GM23338 (cell line): ENCODE measurements around the gene RPL31. TPM values are rescaled to one million over a fixed set of nuclear protein-coding genes. Genes with fewer than 3 reads are reported as not detected.

Source experiments
- ATAC-seq: fragments of 200-7000 bp; cut with Tn5 transposase; 3 replicates; pipeline ENCODE4 v1.9.1; 2020
- DNase-seq: peaks from one replicate; pipeline ENCODE4 v3.0.0-alpha.2; 2015; ENCODE audit warnings: low spot score
- H2AFZ ChIP-seq: fragments of 200-600 bp; sonication (generic); 2 replicates; pipeline ENCODE4 v1.8.0; 2016; ENCODE audit warnings: antibody characterized with exemption, mild to moderate bottlenecking, moderate library complexity
- H3F3A ChIP-seq: fragments of 200-600 bp; sonication (generic); replicated peaks from 2 replicates; pipeline ENCODE4 v1.8.0; 2017; ENCODE audit warnings: antibody characterized with exemption, mixed run types, low read depth
- H3K27ac ChIP-seq: fragments of 200-600 bp; sonication (generic); 2 replicates; pipeline ENCODE4 v1.6.1; 2016; ENCODE audit warnings: low read depth
- H3K27me3 ChIP-seq: fragments of 200-600 bp; sonication (generic); 2 replicates; pipeline ENCODE4 v1.8.0; 2016; ENCODE audit warnings: mild to moderate bottlenecking, mixed run types, moderate library complexity; ENCODE audit not compliant: insufficient read depth
- H3K36me3 ChIP-seq: fragments of 200-600 bp; sonication (generic); 2 replicates; pipeline ENCODE4 v1.8.0; 2016; ENCODE audit warnings: mild to moderate bottlenecking; ENCODE audit not compliant: insufficient read depth
- H3K4me1 ChIP-seq: fragments of 200-600 bp; sonication (generic); 2 replicates; pipeline ENCODE4 v1.8.0; 2016; ENCODE audit warnings: mild to moderate bottlenecking, moderate library complexity; ENCODE audit not compliant: insufficient read depth
- H3K4me2 ChIP-seq: fragments of 200-600 bp; sonication (generic); 2 replicates; pipeline ENCODE4 v1.7.1; 2017; ENCODE audit warnings: mixed run types
- H3K4me3 ChIP-seq: fragments of 200-600 bp; sonication (generic); 2 replicates; pipeline ENCODE4 v1.6.1; 2016; ENCODE audit warnings: mixed run types
- H3K79me2 ChIP-seq: fragments of 200-600 bp; sonication (generic); replicated peaks from 2 replicates; pipeline ENCODE4 v1.8.0; 2017; ENCODE audit warnings: mild to moderate bottlenecking; ENCODE audit not compliant: insufficient read depth
- H3K9me2 ChIP-seq: fragments of 200-600 bp; sonication (generic); 2 replicates; pipeline ENCODE4 v1.8.0; 2017; ENCODE audit not compliant: insufficient read depth
- H4K20me1 ChIP-seq: fragments of 200-600 bp; sonication (generic); replicated peaks from 2 replicates; pipeline ENCODE4 v1.8.0; 2017; ENCODE audit warnings: mild to moderate bottlenecking; ENCODE audit not compliant: insufficient read depth
- H3K27ac Mint-ChIP-seq: 2 replicates; pipeline ENCODE4 v1.8.0; 2020; ENCODE audit warnings: inconsistent platforms, mild to moderate bottlenecking, moderate library complexity, mixed read lengths
- H3K27me3 Mint-ChIP-seq: 3 replicates; pipeline ENCODE4 v1.8.0; 2022; ENCODE audit warnings: low read depth, mild to moderate bottlenecking, moderate library complexity, mixed read lengths, inconsistent platforms; ENCODE audit not compliant: insufficient read depth, poor library complexity
- H3K36me3 Mint-ChIP-seq: 3 replicates; pipeline ENCODE4 v1.8.0; 2021; ENCODE audit warnings: low read depth, mild to moderate bottlenecking, inconsistent platforms, moderate library complexity, mixed read lengths
- H3K4me1 Mint-ChIP-seq: 3 replicates; pipeline ENCODE4 v1.8.0; 2020; ENCODE audit warnings: mild to moderate bottlenecking, inconsistent platforms, mixed read lengths
- H3K4me3 Mint-ChIP-seq: 3 replicates; pipeline ENCODE4 v1.8.0; 2021; ENCODE audit warnings: moderate library complexity, mild to moderate bottlenecking, inconsistent platforms, mixed read lengths
- H3K9me3 Mint-ChIP-seq: 3 replicates; pipeline ENCODE4 v1.8.0; 2020; ENCODE audit warnings: moderate library complexity, mild to moderate bottlenecking, inconsistent platforms, mixed read lengths
- CREB1 ChIP-seq: fragments of 250-450 bp; sonication (Bioruptor Pico); IDR thresholded peaks from 2 replicates; pipeline ENCODE4 v1.5.0; 2020; ENCODE audit warnings: low read depth, mild to moderate bottlenecking, moderate library complexity
- CTCF ChIP-seq, 2 experiments: fragments of 200-600 bp in 1 of 2; sonication (generic) in 1 of 2; conservative IDR thresholded peaks; 2 replicates each; pipeline versions ENCODE4 v1.5.1 to v1.6.1; 2016 to 2017; ENCODE audit warnings: antibody characterized with exemption in 2 of 2, low read depth in 2 of 2, mild to moderate bottlenecking in 2 of 2, moderate library complexity in 1 of 2
- ETS1 ChIP-seq: IDR thresholded peaks from 2 replicates; pipeline ENCODE4 v1.6.1; 2016; ENCODE audit warnings: antibody characterized with exemption
- EZH2 ChIP-seq: fragments of 200-600 bp; sonication (generic); IDR thresholded peaks from one replicate; pipeline ENCODE4 v1.8.0; 2017; ENCODE audit warnings: antibody characterized with exemption, mild to moderate bottlenecking, low read depth; ENCODE audit not compliant: unreplicated experiment
- EZH2phosphoT487 ChIP-seq: fragments of 200-600 bp; sonication (generic); IDR thresholded peaks from one replicate; pipeline ENCODE4 v1.8.1; 2018; ENCODE audit warnings: antibody characterized with exemption; ENCODE audit not compliant: unreplicated experiment
- JUNB ChIP-seq: IDR thresholded peaks from one replicate; pipeline ENCODE4 v1.6.1; 2016; ENCODE audit warnings: antibody characterized with exemption; ENCODE audit not compliant: unreplicated experiment
- NANOG ChIP-seq: IDR thresholded peaks from 2 replicates; pipeline ENCODE4 v1.6.1; 2016; ENCODE audit warnings: antibody characterized with exemption, borderline replicate concordance
- POLR2AphosphoS5 ChIP-seq: IDR thresholded peaks from 2 replicates; pipeline ENCODE4 v1.6.1; 2016; ENCODE audit warnings: antibody characterized with exemption, low read depth
- REST ChIP-seq: IDR thresholded peaks from one replicate; pipeline ENCODE4 v1.6.1; 2018; ENCODE audit warnings: antibody characterized with exemption; ENCODE audit not compliant: unreplicated experiment
- STAT1 ChIP-seq: IDR thresholded peaks from one replicate; pipeline ENCODE4 v1.6.1; 2016; ENCODE audit warnings: antibody characterized with exemption; ENCODE audit not compliant: unreplicated experiment
- ZNF114 ChIP-seq: fragments of 250-450 bp; sonication (Bioruptor Pico); IDR thresholded peaks from 2 replicates; pipeline ENCODE4 v1.5.0; 2020; ENCODE audit warnings: mild to moderate bottlenecking, moderate library complexity
- ZNF331 ChIP-seq: fragments of 250-450 bp; sonication (Bioruptor Pico); IDR thresholded peaks from 2 replicates; pipeline ENCODE4 v1.5.0; 2020; ENCODE audit warnings: low read depth, mild to moderate bottlenecking, moderate library complexity
- polyA plus RNA-seq: library from polyadenylated mRNA; unstranded; fragments of >200 nt; fragmentation: Nextera tagmentation; extraction: Ambion mirVana; gene quantifications from 2 replicates; pipeline ENCODE4 v1.2.1, GENCODE V29; 2016
- total RNA-seq: library from RNA; depleted of rRNA; stranded (reverse); fragments of >200 nt; shearing (Covaris generic); gene quantifications from 2 replicates; pipeline ENCODE4 v1.2.3, GENCODE V29; 2014

The RPL31 gene
- total and polyA plus RNA-seq, 2 experiments from 2014 or later = 819 to 3,213 TPM

- ATAC-seq (no peak), DNase-seq (no peak)
- Histone ChIP-seq H2AFZ (no peak overlapping the region), H4K20me1 (no peaks in the 10 kb centered on the region), H3K4me3 (no peak overlapping the region), H3K27me3 (0 out of 2 replicates have a peak, but pooled peaks cover 4% of the 10 kb centered on the region), H3K27ac (no peak overlapping the region), H3K4me1 (no peaks in the 10 kb centered on the region), H3K36me3 (peaks cover under 1% of the 10 kb centered on the region; the same call in 1 of the 2 replicates), H3K79me2 (peaks cover 6% of the 10 kb centered on the region), H3K9me2 (no peaks in the 10 kb centered on the region), H3K4me2 (no peak overlapping the region), H3F3A (no peaks in the 10 kb centered on the region)
- Mint-ChIP-seq H3K27me3 (peaks cover 9% of the 10 kb centered on the region), H3K9me3 (peaks cover 2% of the 10 kb centered on the region; the same call in 2 of the 3 replicates), H3K4me1 (peaks cover 2% of the 10 kb centered on the region; the same call in 2 of the 3 replicates), H3K4me3 (no peak overlapping the region), H3K27ac (no peak overlapping the region), H3K36me3 (peaks cover 3% of the 10 kb centered on the region)
- TF ChIP-seq EZH2phosphoT487 (no peak), NANOG (no peak), CTCF (conservative IDR thresholded peaks at IDR 0.05; ENCODE audit: low read depth in 2 of 2) (no peak)
Observed at GRCh38 chr2:100997509-100998234, 4.4 kb upstream of the RPL31 start.

GRCh38 chr2:100998235-100998573 lies 3.9 kb upstream of the RPL31 start:
- no peak overlapping the region for H3K4me3 Mint-ChIP-seq
- H3K36me3 Mint-ChIP-seq = peaks cover 9% of the 10 kb centered on the region
- H2AFZ ChIP-seq = no peak overlapping the region
- TF ChIP-seq POLR2AphosphoS5 = no peak
- no peak for TF ChIP-seq STAT1
- no peak for TF ChIP-seq CTCF (conservative IDR thresholded peaks at IDR 0.05; ENCODE audit: low read depth in 2 of 2)
- no peak for TF ChIP-seq ZNF331 (CRISPR knock-in tag)
- TF ChIP-seq NANOG = no peak
- no peak for TF ChIP-seq CREB1 (CRISPR knock-in tag)
- TF ChIP-seq REST = no peak
- no peak for TF ChIP-seq EZH2phosphoT487
- no peak for TF ChIP-seq JUNB
- no peak for TF ChIP-seq ETS1
- no peak for TF ChIP-seq ZNF114 (CRISPR knock-in tag)
- TF ChIP-seq EZH2 = no peak

More at GRCh38 chr2:100998235-100998573, 3.9 kb upstream of the RPL31 start:
- Histone ChIP-seq H4K20me1 (no peaks in the 10 kb centered on the region), H3K9me2 (no peaks in the 10 kb centered on the region), H3K4me2 (no peak overlapping the region), H3K27me3 (0 out of 2 replicates have a peak, but pooled peaks cover 4% of the 10 kb centered on the region), H3F3A (no peaks in the 10 kb centered on the region), H3K79me2 (peaks cover 11% of the 10 kb centered on the region), H3K27ac (no peak overlapping the region), H3K36me3 (peaks cover 5% of the 10 kb centered on the region; the same call in 1 of the 2 replicates), H3K4me3 (no peak overlapping the region), H3K4me1 (no peaks in the 10 kb centered on the region)
- H3K4me1 Mint-ChIP-seq = peaks cover 2% of the 10 kb centered on the region; the same call in 2 of the 3 replicates
- H3K9me3 Mint-ChIP-seq = peaks cover 7% of the 10 kb centered on the region
- no peak overlapping the region for H3K27ac Mint-ChIP-seq
- H3K27me3 Mint-ChIP-seq = peaks cover 12% of the 10 kb centered on the region
- no peak for ATAC-seq
- DNase-seq = no peak
